Liver (tissue), 3 donors: ENCODE data around the gene RGS12.

Experiments
- CTCF ChIP-seq: fragments of 150-350 bp; IDR thresholded peaks from 2 replicates; pipeline ENCODE4 v1.5.1; 2017; ENCODE audit warnings: improper control_type of control experiment, low read depth, low read length; ENCODE audit not compliant: missing input control
- RAD21 ChIP-seq, 2 donors: IDR thresholded peaks; 2 replicates each; pipeline ENCODE4 v1.6.1; 2016; ENCODE audit warnings: antibody characterized with exemption in 2 of 2, mild to moderate bottlenecking in 2 of 2
- SP1 ChIP-seq: IDR thresholded peaks from 2 replicates; pipeline ENCODE4 v1.6.1; 2018; ENCODE audit warnings: antibody characterized with exemption, mild to moderate bottlenecking
- donor health status: healthy.
- donor health status: healthy.

- TF ChIP-seq SP1 = no peak
- TF ChIP-seq CTCF = no peak
- no peak for TF ChIP-seq RAD21 (IDR thresholded peaks at IDR 0.05)
These were observed 13.0 kb downstream of the RGS12 start for GRCh38 chr4:3305610-3306371.
